Stimulated activated CD8-positive, alpha-beta memory T cell treated with anti-CD3 and anti-CD28 coated beads, Interleukin-4, amount 100 ng/mL, for 1 hour (primary cell): ENCODE measurements around the gene MICALL1.

ENCODE experiments used
- DNase-seq, 2 donors: peaks; one replicate each; pipeline ENCODE4 v3.0.0-alpha.2; 2020; ENCODE audit warnings: low read depth in 2 of 2, low spot score in 1 of 2

MICALL1 gene

GRCh38 chr22:37904572-37905533 is 1.2 kb upstream of the MICALL1 start:
- no peak for DNase-seq

DNA sequence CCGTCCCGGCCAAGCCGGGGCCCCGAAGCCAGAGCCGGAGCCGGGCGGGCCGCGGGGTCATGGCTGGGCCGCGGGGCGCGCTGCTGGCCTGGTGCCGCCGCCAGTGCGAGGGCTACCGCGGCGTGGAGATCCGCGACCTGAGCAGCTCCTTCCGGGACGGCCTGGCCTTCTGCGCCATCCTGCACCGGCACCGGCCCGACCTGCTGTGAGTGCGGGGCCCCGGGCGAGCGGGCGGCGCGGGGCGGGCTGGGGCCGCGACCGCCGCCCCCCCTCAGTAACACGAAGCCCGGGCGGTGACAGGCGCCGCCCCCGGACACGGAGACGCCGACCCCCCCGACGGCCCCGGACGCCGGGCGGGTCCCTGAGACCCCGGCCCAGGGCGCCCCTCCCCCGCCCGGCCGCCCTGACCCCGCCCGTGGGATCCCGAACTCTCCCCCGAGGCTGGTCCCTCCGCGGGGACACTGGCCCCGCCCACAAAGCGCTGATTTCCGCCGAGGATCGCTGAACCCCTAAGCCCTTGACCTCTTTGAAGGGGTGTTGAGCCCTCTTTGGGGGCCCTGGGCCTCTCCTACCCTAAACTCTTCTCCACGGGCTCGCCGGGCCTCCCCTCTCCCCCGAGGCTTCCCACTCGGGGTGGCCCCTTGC is 389 bp downstream of the MICALL1 start:
- DNase-seq: no peak

- no peak for DNase-seq
Observed at GRCh38 chr22:37907036-37907954, 1.2 kb downstream of the MICALL1 start.

- DNase-seq: no peak
Observed at GRCh38 chr22:37909766-37910165, 3.7 kb downstream of the MICALL1 start.

GRCh38 chr22:37910890-37911672 is 5.0 kb downstream of the MICALL1 start:
- no peak for DNase-seq

DNA sequence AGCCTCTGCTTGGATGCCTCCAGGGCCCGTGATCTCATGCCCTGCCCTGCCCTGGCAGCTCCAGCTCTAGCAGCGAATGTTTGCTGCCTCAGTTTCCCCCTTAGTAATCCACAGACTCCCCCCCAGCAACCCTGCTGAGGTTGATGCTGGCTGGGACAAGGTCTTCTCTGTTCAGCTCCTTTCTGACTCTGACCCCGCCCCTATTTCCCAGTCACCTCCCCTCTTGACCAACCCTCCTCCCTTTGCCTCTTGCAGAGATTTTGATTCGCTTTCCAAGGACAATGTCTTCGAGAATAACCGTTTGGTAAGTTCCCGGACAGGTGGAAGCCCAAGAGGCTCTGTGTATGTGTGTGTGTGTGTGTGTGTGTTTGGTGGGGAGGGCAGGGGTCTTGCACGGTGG is 5.6 kb downstream of the MICALL1 start:
- no peak for DNase-seq

DNA sequence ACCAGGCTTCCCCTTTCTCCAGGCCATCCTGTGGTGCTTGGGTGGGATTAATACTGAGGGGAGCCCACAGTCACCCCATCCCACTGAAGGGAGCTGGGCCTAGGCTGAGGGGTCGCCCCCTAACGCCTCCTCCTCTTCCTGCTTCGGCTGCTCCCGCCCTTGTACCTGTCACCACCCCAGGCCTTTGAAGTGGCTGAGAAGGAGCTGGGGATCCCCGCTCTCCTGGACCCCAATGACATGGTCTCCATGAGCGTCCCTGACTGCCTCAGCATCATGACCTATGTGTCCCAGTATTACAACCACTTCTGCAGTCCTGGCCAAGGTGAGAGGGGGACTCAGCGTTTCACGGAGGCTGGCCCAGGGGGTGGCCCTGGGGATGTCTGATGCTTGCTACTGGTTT is 6.1 kb downstream of the MICALL1 start:
- DNase-seq: no peak

DNA sequence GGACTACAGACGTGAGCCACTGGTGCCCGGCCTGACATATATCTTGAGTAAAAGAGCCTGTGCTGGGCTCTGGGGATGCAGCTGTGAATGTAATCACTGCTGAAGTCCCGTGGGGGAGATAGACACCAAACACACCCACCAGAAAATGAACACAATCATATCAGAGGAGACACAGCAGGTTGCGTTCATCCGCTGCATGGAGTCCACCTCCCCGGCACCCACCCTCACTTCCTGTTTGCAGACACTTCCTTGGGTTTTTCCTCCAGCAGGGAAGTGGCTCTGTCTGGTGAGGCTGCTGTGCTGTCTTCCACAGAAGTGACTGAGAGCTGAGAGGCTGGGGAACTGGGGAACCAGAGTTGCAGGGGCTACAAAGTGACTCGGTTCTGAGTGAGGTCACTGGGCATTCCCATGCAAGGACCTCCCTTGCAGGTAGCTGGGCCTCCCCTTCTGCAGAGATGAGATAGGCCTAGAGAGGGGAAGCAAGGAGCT is 7.2 kb downstream of the MICALL1 start:
- no peak for DNase-seq

- no peak for DNase-seq
Observed at GRCh38 chr22:37916311-37916710, 10.2 kb downstream of the MICALL1 start.

GRCh38 chr22:37917874-37918548 is 11.9 kb downstream of the MICALL1 start:
- DNase-seq: no peak

- no peak for DNase-seq
Observed at GRCh38 chr22:37918580-37919270, 12.6 kb downstream of the MICALL1 start.

- no peak for DNase-seq
Observed at GRCh38 chr22:37920126-37920525, 14.0 kb downstream of the MICALL1 start.

- DNase-seq: no peak
Observed at GRCh38 chr22:37922191-37922590, 16.1 kb downstream of the MICALL1 start.

GRCh38 chr22:37923927-37924326 is 17.8 kb downstream of the MICALL1 start:
- no peak for DNase-seq

DNA sequence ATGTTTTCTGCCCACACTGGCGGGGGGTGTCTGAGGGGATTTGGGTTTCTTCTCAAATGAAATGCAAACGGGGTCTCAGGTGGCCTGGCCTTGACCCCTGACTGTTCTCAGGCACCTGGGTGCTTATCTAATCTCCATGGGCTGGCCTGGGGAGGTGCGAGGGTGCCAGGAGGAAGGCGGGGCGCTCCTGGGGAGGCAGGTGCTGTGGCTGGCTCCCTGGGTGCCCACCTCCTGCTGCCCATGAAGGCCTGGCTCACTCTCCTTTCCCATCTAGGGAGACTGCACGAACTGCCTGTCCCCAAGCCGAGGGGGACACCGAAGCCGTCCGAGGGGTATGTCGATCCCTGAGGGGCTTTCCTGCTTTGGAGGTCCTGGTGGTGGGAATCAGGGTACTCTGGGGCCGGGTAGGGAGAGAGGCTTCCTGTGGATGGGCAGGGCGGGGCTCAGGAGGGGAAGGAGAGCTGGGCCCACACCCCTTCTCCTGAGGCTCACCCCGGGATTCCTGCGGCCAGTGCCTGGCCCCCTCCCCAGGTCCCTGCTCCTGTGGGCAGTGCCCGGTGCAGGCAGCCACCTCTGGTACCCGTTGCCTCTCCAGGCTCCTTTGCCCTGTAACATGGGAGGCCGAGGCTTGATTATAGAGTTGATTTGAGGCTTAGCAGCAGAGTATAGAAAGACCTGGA is 18.4 kb downstream of the MICALL1 start:
- no peak for DNase-seq

- DNase-seq: no peak
Observed at GRCh38 chr22:37925330-37925729, 19.2 kb downstream of the MICALL1 start.

DNA sequence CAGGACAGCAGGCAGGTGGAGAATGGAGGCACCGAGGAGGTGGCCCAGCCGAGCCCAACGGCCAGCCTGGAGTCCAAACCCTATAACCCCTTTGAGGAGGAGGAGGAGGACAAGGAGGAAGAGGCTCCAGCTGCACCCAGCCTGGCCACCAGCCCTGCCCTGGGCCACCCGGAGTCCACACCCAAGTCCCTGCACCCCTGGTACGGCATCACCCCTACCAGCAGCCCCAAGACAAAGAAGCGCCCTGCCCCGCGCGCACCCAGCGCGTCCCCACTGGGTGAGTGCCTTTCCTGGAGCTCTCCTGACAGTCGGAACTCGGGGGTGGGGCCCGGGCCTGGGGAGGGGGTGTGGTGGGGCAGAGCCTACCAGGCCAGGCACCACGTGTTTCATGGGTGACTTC is 19.7 kb downstream of the MICALL1 start:
- DNase-seq: no peak

DNA sequence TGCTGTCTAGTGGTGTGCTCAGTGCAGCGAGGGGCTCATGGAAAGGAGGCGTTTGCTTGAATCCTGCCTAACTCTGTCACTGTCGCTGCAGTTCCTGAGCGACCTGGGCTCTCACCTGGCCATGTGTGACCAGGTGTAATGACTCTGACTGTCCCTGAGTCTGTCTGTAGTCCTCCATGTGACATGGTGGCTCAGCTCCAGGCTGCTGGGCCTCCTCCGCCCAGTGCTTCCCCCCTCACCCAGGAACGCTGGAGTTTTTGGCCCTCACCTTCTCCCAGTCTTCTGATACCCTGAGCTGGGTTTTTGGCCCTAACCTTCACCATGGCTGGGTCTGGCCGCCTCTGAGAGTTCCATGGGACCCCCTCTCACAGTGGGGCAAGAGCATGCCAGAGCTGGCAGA is 20.3 kb downstream of the MICALL1 start:
- DNase-seq: no peak
